H1 (cell line): ENCODE measurements around the gene NAA25. TPM values are rescaled to one million over a fixed set of nuclear protein-coding genes. Genes with fewer than 3 reads are reported as not detected.

Source experiments
- CTCF ChIA-PET: fragments of 300-600 bp; sonication (Branson Sonifier 250); formaldehyde crosslinking; loops from one replicate; lab custom pipeline; 2021; ENCODE audit not compliant: partially characterized antibody; lab: Charles Lee
- POLR2A ChIA-PET: fragments of 300-600 bp; sonication (Branson Sonifier 250); formaldehyde crosslinking; loops from one replicate; lab custom pipeline; 2021; ENCODE audit warnings: inconsistent platforms; ENCODE audit not compliant: partially characterized antibody; lab: Charles Lee
- DNase-seq, 2 experiments: peaks; one replicate each; pipeline versions ENCODE4 v3.0.0 to v3.0.0-alpha.2; 2010 to 2022; ENCODE audit warnings: low spot score in 2 of 2, low read depth in 1 of 2, mixed read lengths in 1 of 2
- FAIRE-seq: peaks from 2 replicates; lab custom pipeline; 2011; peaks lifted over from hg19 to GRCh38; lab: Jason Lieb, UNC
- H2AFZ ChIP-seq: 2 replicates; pipeline ENCODE4 v1.8.1; 2012; ENCODE audit warnings: low read length, inconsistent platforms
- H2AK5ac ChIP-seq: 2 replicates; pipeline ENCODE4 v1.6.1; 2013; ENCODE audit warnings: low read depth, low read length
- H2BK120ac ChIP-seq: replicated peaks from 2 replicates; pipeline ENCODE3; 2013; ENCODE audit warnings: low read depth, low read length, inconsistent platforms
- H2BK12ac ChIP-seq: 2 replicates; pipeline ENCODE4 v1.6.1; 2013; ENCODE audit warnings: low read depth, low read length
- H2BK15ac ChIP-seq: 2 replicates; pipeline ENCODE4 v1.6.1; 2013; ENCODE audit warnings: low read length
- H2BK20ac ChIP-seq: 2 replicates; pipeline ENCODE4 v1.6.1; 2013; ENCODE audit warnings: low read length
- H2BK5ac ChIP-seq: 2 replicates; pipeline ENCODE4 v1.6.1; 2013; ENCODE audit warnings: low read depth, low read length
- H3K14ac ChIP-seq: 2 replicates; pipeline ENCODE4 v1.6.1; 2013; ENCODE audit warnings: inconsistent platforms; ENCODE audit not compliant: insufficient read length
- H3K18ac ChIP-seq: 2 replicates; pipeline ENCODE4 v1.6.1; 2013; ENCODE audit warnings: low read length; ENCODE audit errors: extremely low read depth
- H3K23ac ChIP-seq: 2 replicates; pipeline ENCODE4 v1.6.1; 2013; ENCODE audit warnings: inconsistent platforms; ENCODE audit not compliant: insufficient read length
- H3K23me2 ChIP-seq: 2 replicates; pipeline ENCODE4 v1.6.1; 2013; ENCODE audit warnings: low read depth, low read length
- H3K27ac ChIP-seq: 2 replicates; pipeline ENCODE4 v1.6.1; 2011; ENCODE audit warnings: low read depth, low read length, inconsistent platforms
- H3K27me3 ChIP-seq, 4 experiments: replicated peaks in 1 of 4; 1 replicate in 1 of 4; 2 replicates in 3 of 4; pipeline versions ENCODE4 v1.6.1 to v1.8.1; 2011 to 2013; ENCODE audit warnings: low read length in 3 of 4, mild to moderate bottlenecking in 3 of 4, inconsistent platforms in 2 of 4, mixed read lengths in 2 of 4, moderate library complexity in 1 of 4; ENCODE audit not compliant: control insufficient read depth in 3 of 4, insufficient read depth in 3 of 4; ENCODE audit errors: extremely low read depth in 1 of 4
- H3K36me3 ChIP-seq, 4 experiments: 2 replicates each; pipeline versions ENCODE4 v1.6.1 to v1.8.1; 2011 to 2013; ENCODE audit warnings: mild to moderate bottlenecking in 4 of 4, low read length in 3 of 4, moderate library complexity in 2 of 4, control low read depth in 1 of 4, inconsistent platforms in 1 of 4; ENCODE audit not compliant: insufficient read depth in 4 of 4, control insufficient read depth in 2 of 4
- H3K4ac ChIP-seq: replicated peaks from 2 replicates; pipeline ENCODE3; 2013; ENCODE audit warnings: low read length, low read depth, mixed read lengths, inconsistent platforms; ENCODE audit not compliant: insufficient read length
- H3K4me1 ChIP-seq, 4 experiments: replicated peaks in 1 of 4; 1 replicate in 1 of 4; 2 replicates in 3 of 4; pipeline versions ENCODE4 v1.6.1 to v1.8.1; 2011 to 2013; ENCODE audit warnings: low read length in 3 of 4, inconsistent platforms in 2 of 4, mixed read lengths in 1 of 4; ENCODE audit not compliant: insufficient read depth in 4 of 4, control insufficient read depth in 3 of 4
- H3K4me2 ChIP-seq, 2 experiments: 2 replicates each; pipeline versions ENCODE4 v1.6.1 to v1.8.1; 2011 to 2013; ENCODE audit warnings: low read depth in 2 of 2, low read length in 2 of 2, control low read depth in 1 of 2, inconsistent platforms in 1 of 2, mild to moderate bottlenecking in 1 of 2; ENCODE audit not compliant: insufficient read depth in 1 of 2
- H3K4me3 ChIP-seq, 4 experiments: fragments of 200-600, 300-600 bp in 1 of 4; sonication (generic), shearing (Covaris generic), sonication (Bioruptor Twin) in 1 of 4; 2 replicates each; pipeline versions ENCODE4 v1.5.1 to v1.8.1; 2011 to 2016; ENCODE audit warnings: low read length in 4 of 4, low read depth in 3 of 4, control low read depth in 2 of 4, inconsistent platforms in 2 of 4, mild to moderate bottlenecking in 2 of 4, mixed read lengths in 1 of 4, moderate library complexity in 1 of 4; ENCODE audit not compliant: insufficient read depth in 2 of 4; ENCODE audit errors: extremely low read depth in 1 of 4
- H3K56ac ChIP-seq: replicated peaks from 2 replicates; pipeline ENCODE3; 2013; ENCODE audit warnings: low read depth, mild to moderate bottlenecking, mixed read lengths, low read length, inconsistent platforms; ENCODE audit not compliant: insufficient read length
- H3K79me1 ChIP-seq: 2 replicates; pipeline ENCODE4 v1.6.1; 2013; ENCODE audit warnings: low read depth, low read length, control low read depth
- H3K79me2 ChIP-seq, 2 experiments: 2 replicates each; pipeline versions ENCODE4 v1.6.1 to v1.8.1; 2012 to 2013; ENCODE audit warnings: low read length in 2 of 2, mild to moderate bottlenecking in 2 of 2, inconsistent platforms in 1 of 2; ENCODE audit not compliant: insufficient read depth in 2 of 2, control insufficient read depth in 1 of 2
- H3K9ac ChIP-seq, 4 experiments: replicated peaks in 1 of 4; 1 replicate in 1 of 4; 2 replicates in 3 of 4; pipeline versions ENCODE4 v1.6.1 to v1.8.1; 2011 to 2013; ENCODE audit warnings: low read depth in 3 of 4, low read length in 3 of 4, control low read depth in 2 of 4, mild to moderate bottlenecking in 2 of 4, moderate library complexity in 2 of 4, inconsistent platforms in 1 of 4; ENCODE audit errors: extremely low read depth in 1 of 4
- H3K9me3 ChIP-seq, 2 experiments: 2 replicates each; pipeline versions ENCODE4 v1.6.1 to v1.8.1; 2012 to 2013; ENCODE audit warnings: mild to moderate bottlenecking in 2 of 2, moderate library complexity in 2 of 2, control low read depth in 1 of 2, inconsistent platforms in 1 of 2, low read depth in 1 of 2, low read length in 1 of 2, mixed read lengths in 1 of 2; ENCODE audit not compliant: insufficient read depth in 2 of 2
- H4K20me1 ChIP-seq, 2 experiments: replicated peaks in 1 of 2; 2 replicates each; pipeline versions ENCODE3 to v1.8.1; 2011 to 2013; ENCODE audit warnings: inconsistent platforms in 2 of 2, low read length in 2 of 2, mild to moderate bottlenecking in 1 of 2; ENCODE audit not compliant: insufficient read depth in 2 of 2, control insufficient read depth in 1 of 2
- H4K5ac ChIP-seq: 2 replicates; pipeline ENCODE4 v1.6.1; 2013; ENCODE audit warnings: low read length, low read depth, mixed read lengths, inconsistent platforms; ENCODE audit not compliant: insufficient read length
- H4K8ac ChIP-seq: 2 replicates; pipeline ENCODE4 v1.8.0; 2013; ENCODE audit warnings: mild to moderate bottlenecking, moderate library complexity, low read length, inconsistent platforms; ENCODE audit not compliant: insufficient read depth; ENCODE audit errors: extremely low read depth
- H4K91ac ChIP-seq: replicated peaks from 2 replicates; pipeline ENCODE3; 2013; ENCODE audit warnings: low read length, mixed read lengths, inconsistent platforms; ENCODE audit not compliant: insufficient read length
- CTCF ChIP-seq, 3 experiments: IDR thresholded peaks; 1 replicate in 2 of 3; 2 replicates in 1 of 3; pipeline versions ENCODE4 v1.5.1 to v1.6.1; 2011; ENCODE audit warnings: low read length in 3 of 3, mild to moderate bottlenecking in 3 of 3, inconsistent platforms in 2 of 3, low read depth in 1 of 3, moderate library complexity in 1 of 3; ENCODE audit not compliant: insufficient read depth in 1 of 3; ENCODE audit errors: control extremely low read depth in 1 of 3
- KDM5A ChIP-seq: fragments of 200-600 bp; IDR thresholded peaks from 2 replicates; pipeline ENCODE4 v1.7.1; 2012; ENCODE audit warnings: mild to moderate bottlenecking, low read length, inconsistent platforms, mixed read lengths
- POU5F1 ChIP-seq: IDR thresholded peaks from 2 replicates; pipeline ENCODE4 v1.6.1; 2011; ENCODE audit warnings: low read depth, mild to moderate bottlenecking, low read length, moderate library complexity
- RNF2 ChIP-seq: fragments of 200-900, 300-1000 bp; sonication (generic); IDR thresholded peaks from 2 replicates; pipeline ENCODE4 v1.7.1; 2016; ENCODE audit warnings: borderline replicate concordance, low read depth, mild to moderate bottlenecking, antibody characterized with exemption, low read length; ENCODE audit not compliant: poor library complexity, severe bottlenecking; ENCODE audit errors: missing control alignments
- SP2 ChIP-seq: IDR thresholded peaks from 2 replicates; pipeline ENCODE4 v1.6.1; 2012; ENCODE audit warnings: mild to moderate bottlenecking, low read length, inconsistent platforms
- TAF1 ChIP-seq: IDR thresholded peaks from 2 replicates; pipeline ENCODE4 v1.6.1; 2011; ENCODE audit warnings: mild to moderate bottlenecking, low read depth, low read length
- WGBS, 2 experiments: shearing (Covaris generic) in 1 of 2; methylation state at CpG; one replicate each; pipeline versions ENCODE4 v1.1.6 to v1.1.7; 2013 to 2015; ENCODE audit warnings: low lambda C conversion rate in 2 of 2, mixed read lengths in 2 of 2, inconsistent platforms in 1 of 2, low coverage in 1 of 2, missing lambda C conversion rate in 1 of 2; ENCODE audit not compliant: insufficient replicate concordance in 2 of 2, insufficient coverage in 1 of 2, insufficient read length in 1 of 2; ENCODE audit errors: extremely low coverage in 1 of 2, missing lambda C conversion rate in 1 of 2; 5-methylcytosine and 5-hydroxymethylcytosine counted together
- polyA plus RNA-seq, 7 experiments: library from polyadenylated mRNA; depleted of rRNA in 3 of 7; stranded (reverse) in 5 of 7; unstranded in 2 of 7; fragments of >200 nt in 5 of 7; fragments of 200-250 nt in 2 of 7; gene quantifications; 1 replicate in 5 of 7; 2 replicates in 1 of 7; 4 replicates in 1 of 7; pipeline versions ENCODE4 v1.2.1 to v1.2.3, GENCODE V29; 2011 to 2013; ENCODE audit warnings: missing spikeins in 2 of 7, mixed read lengths in 2 of 7
- total RNA-seq: library from RNA; stranded (reverse); fragmentation: NEBNext Ultra II Directional; extraction: Animal tissue kit (Norgen Biotek cat#: 25700); gene quantifications from 2 replicates; pipeline ENCODE4 v1.2.1, GENCODE V29; 2021

Gene NAA25
- total and polyA plus RNA-seq, 2 of the 8 experiments (the other 6 are each of a cell fraction or from before 2014, with no cell fraction given) = 10.8 to 60.3 TPM

- Histone ChIP-seq H4K91ac (no peak overlapping the region), H3K79me1 (no peaks in the 10 kb centered on the region), H4K5ac (no peak overlapping the region), H3K56ac (no peak overlapping the region), H2BK20ac (no peak overlapping the region), H3K9me3 (no peaks in the 10 kb centered on the region), H3K4me2 (no peak overlapping the region), H2BK120ac (no peak overlapping the region), H3K4me1 (no peaks in the 10 kb centered on the region), H4K8ac (no peak overlapping the region), H3K36me3 (no peaks in the 10 kb centered on the region), H3K27ac (no peak overlapping the region), H3K79me2 (no peaks in the 10 kb centered on the region), H3K23me2 (no peaks in the 10 kb centered on the region), H3K9ac (no peak overlapping the region), H3K18ac (no peak overlapping the region), H3K23ac (no peak overlapping the region), H2BK12ac (no peak overlapping the region), H3K4me3 (no peak overlapping the region), H2AK5ac (no peak overlapping the region), H3K14ac (no peak overlapping the region), H3K4ac (no peak overlapping the region), H2BK15ac (no peak overlapping the region), H2BK5ac (no peak overlapping the region), H4K20me1 (no peaks in the 10 kb centered on the region), H3K27me3 (no peaks in the 10 kb centered on the region), H2AFZ (no peak overlapping the region)
- CTCF ChIA-PET = interaction anchor here (0.7 to 1.8 kb wide), 2 partner anchors 13 to 40 kb away, joined by 3 to 7 read pairs; no protein-coding TSS in a partner anchor
- WGBS, 2 experiments = 77 to 100% methylated on average over 1 to 2 of the region's 2 CpGs
- DNase-seq (no peak), FAIRE-seq (no peak)
- POLR2A ChIA-PET = no interaction called here
- TF ChIP-seq CTCF (IDR thresholded peaks at IDR 0.05; ENCODE audit: control extremely low read depth in 1 of 3, insufficient read depth in 1 of 3, low read depth in 1 of 3, low read length in 3 of 3) (no peak), KDM5A (no peak), RNF2 (no peak), POU5F1 (no peak), SP2 (no peak), TAF1 (no peak)
Observed at GRCh38 chr12:111984820-111985219, 123.8 kb downstream of the NAA25 start.
